Endothelial cell of umbilical vein (primary cell): ENCODE results near the gene PHYH. TPM values are rescaled to one million over a fixed set of nuclear protein-coding genes. Genes with fewer than 3 reads are reported as not detected.

ENCODE experiments used
- BruUV-seq: library from RNA; stranded (reverse); fragments of 400-500 nt; replicated peaks from 2 replicates; lab custom pipeline; 2021; lab: Mats Ljungman, UMichigan
- CTCF ChIA-PET: fragments of 300-600, 350-600 bp; sonication (Branson Sonifier 250); formaldehyde crosslinking; loops from one replicate; lab custom pipeline; 2021; ENCODE audit warnings: antibody characterized with exemption, inconsistent platforms; lab: Charles Lee
- POLR2A ChIA-PET: fragments of 300-600, 350-600 bp; sonication (Branson Sonifier 250); formaldehyde crosslinking; loops from one replicate; lab custom pipeline; 2021; ENCODE audit warnings: antibody characterized with exemption, inconsistent platforms; lab: Charles Lee
- DNase-seq: peaks from one replicate; pipeline ENCODE4 v3.0.0-alpha.2; 2011; ENCODE audit warnings: low read depth, low spot score
- FAIRE-seq: peaks from 2 replicates; lab custom pipeline; 2011; peaks lifted over from hg19 to GRCh38; lab: Jason Lieb, UNC
- H2AFZ ChIP-seq: 2 replicates; pipeline ENCODE4 v1.6.0; 2012; ENCODE audit warnings: low read depth, low read length, control low read depth, inconsistent platforms
- H3K27ac ChIP-seq: 2 replicates; pipeline ENCODE4 v1.5.1; 2011; ENCODE audit warnings: low read depth, mild to moderate bottlenecking, control low read depth, low read length, moderate library complexity; ENCODE audit not compliant: insufficient read depth
- H3K27me3 ChIP-seq, 2 experiments: 2 replicates each; pipeline versions ENCODE4 v1.6.0 to v1.6.1; 2011; ENCODE audit warnings: low read length in 2 of 2, mixed read lengths in 1 of 2; ENCODE audit not compliant: control insufficient read depth in 2 of 2, insufficient read depth in 2 of 2
- H3K36me3 ChIP-seq, 2 experiments: 2 replicates in 1 of 2; 3 replicates in 1 of 2; pipeline ENCODE4 v1.5.1; 2011; ENCODE audit warnings: low read length in 2 of 2, mild to moderate bottlenecking in 1 of 2, moderate library complexity in 1 of 2; ENCODE audit not compliant: control insufficient read depth in 2 of 2, insufficient read depth in 2 of 2; ENCODE audit errors: extremely low read depth in 1 of 2
- H3K4me1 ChIP-seq: 3 replicates; pipeline ENCODE4 v1.5.1; 2011; ENCODE audit warnings: mild to moderate bottlenecking, low read length; ENCODE audit not compliant: control insufficient read depth, insufficient read depth; ENCODE audit errors: extremely low read depth
- H3K4me2 ChIP-seq: 2 replicates; pipeline ENCODE4 v1.6.1; 2011; ENCODE audit warnings: low read length, control low read depth, mixed read lengths; ENCODE audit not compliant: insufficient read depth
- H3K4me3 ChIP-seq, 3 experiments: fragments of 200-600 bp in 1 of 3; sonication (generic), shearing (Covaris generic) in 1 of 3; replicated peaks in 1 of 3; 2 replicates each; pipeline ENCODE4 v1.5.1; 2011 to 2016; ENCODE audit warnings: control low read depth in 3 of 3, low read length in 3 of 3, mild to moderate bottlenecking in 2 of 3, inconsistent platforms in 1 of 3, low read depth in 1 of 3, moderate library complexity in 1 of 3; ENCODE audit not compliant: insufficient read depth in 1 of 3
- H3K79me2 ChIP-seq: 2 replicates; pipeline ENCODE4 v1.6.0; 2012; ENCODE audit warnings: low read length, inconsistent platforms; ENCODE audit not compliant: control insufficient read depth, insufficient read depth
- H3K9ac ChIP-seq: replicated peaks from 2 replicates; pipeline ENCODE3; 2011; ENCODE audit warnings: low read length, control low read depth; ENCODE audit not compliant: insufficient read depth; ENCODE audit errors: extremely low read depth
- H3K9me1 ChIP-seq: replicated peaks from 3 replicates; pipeline ENCODE4 v1.6.0; 2011; ENCODE audit warnings: mild to moderate bottlenecking, low read length; ENCODE audit not compliant: control insufficient read depth, insufficient read depth; ENCODE audit errors: extremely low read depth
- H3K9me3 ChIP-seq: replicated peaks from 2 replicates; pipeline ENCODE4 v1.5.1; 2012; ENCODE audit warnings: low read length, inconsistent platforms; ENCODE audit not compliant: control insufficient read depth, insufficient read depth
- H4K20me1 ChIP-seq: replicated peaks from 2 replicates; pipeline ENCODE3; 2011; ENCODE audit warnings: mild to moderate bottlenecking, low read length; ENCODE audit not compliant: control insufficient read depth, insufficient read depth; ENCODE audit errors: extremely low read depth
- EZH2 ChIP-seq: IDR thresholded peaks from 2 replicates; pipeline ENCODE4 v1.6.1; 2012; ENCODE audit warnings: borderline replicate concordance, low read depth, mild to moderate bottlenecking, moderate library complexity, low read length, inconsistent platforms; ENCODE audit not compliant: severe bottlenecking
- FOS ChIP-seq: IDR thresholded peaks from 2 replicates; pipeline ENCODE4 v1.6.1; 2011; ENCODE audit warnings: mild to moderate bottlenecking, low read length, moderate library complexity, borderline replicate concordance; ENCODE audit not compliant: insufficient read depth
- GATA2 ChIP-seq: IDR thresholded peaks from 2 replicates; pipeline ENCODE4 v1.7.0; 2011; ENCODE audit warnings: low read depth, mild to moderate bottlenecking, moderate library complexity, mixed read lengths, low read length; ENCODE audit not compliant: insufficient read length, insufficient read depth
- JUN ChIP-seq: IDR thresholded peaks from 2 replicates; pipeline ENCODE4 v1.6.1; 2011; ENCODE audit warnings: borderline replicate concordance, low read depth; ENCODE audit not compliant: insufficient read length, insufficient read depth
- MYC ChIP-seq: IDR thresholded peaks from one replicate; pipeline ENCODE4 v1.6.1; 2011; ENCODE audit warnings: mild to moderate bottlenecking, low read depth, low read length
- POLR2A ChIP-seq: IDR thresholded peaks from 2 replicates; pipeline ENCODE4 v1.6.1; 2012; ENCODE audit warnings: low read depth, mild to moderate bottlenecking, control low read depth, low read length
- POLR2AphosphoS5 ChIP-seq: IDR thresholded peaks from 2 replicates; pipeline ENCODE4 v1.6.1; 2012; ENCODE audit warnings: low read depth, mild to moderate bottlenecking, control low read depth, low read length, moderate library complexity; ENCODE audit not compliant: insufficient read depth
- dilution Hi-C: fragments of 300-500 bp; cut with MboI; formaldehyde crosslinking; loops from one replicate; pipeline ENCODE4 v1.15.0; 2019; ENCODE audit warnings: low sequenced_read_pairs; ENCODE audit not compliant: extremely low pct_ligation_motif_present
- intact Hi-C: fragments of 100-400 bp; cut with micrococcal nuclease; formaldehyde crosslinking; loops from one replicate; pipeline ENCODE4 v1.10.0; 2022
- polyA plus RNA-seq, 4 experiments: library from polyadenylated mRNA; depleted of rRNA in 3 of 4; stranded (reverse) in 3 of 4; unstranded in 1 of 4; fragments of >200 nt; gene quantifications; 2 replicates each; pipeline versions ENCODE4 v1.2.1 to v1.2.3, GENCODE V29; 2011 to 2012; ENCODE audit warnings: missing spikeins in 1 of 4
- total RNA-seq: library from RNA; stranded (reverse); gene quantifications from 2 replicates; pipeline ENCODE4 v1.2.3, GENCODE V29; 2021
- TF ChIP-seq, protein P1 (sequence below), 2 donors: IDR thresholded peaks; 1 replicate in 1 of 2; 2 replicates in 1 of 2; pipeline ENCODE4 v1.5.1; 2011; ENCODE audit warnings: low read length in 2 of 2, mild to moderate bottlenecking in 2 of 2, moderate library complexity in 2 of 2, control low read depth in 1 of 2, inconsistent platforms in 1 of 2, low read depth in 1 of 2; ENCODE audit not compliant: insufficient read depth in 1 of 2; ENCODE audit errors: extremely low read depth in 1 of 2
- TF ChIP-seq, protein P2 (sequence below): IDR thresholded peaks from 2 replicates; pipeline ENCODE4 v1.6.1; 2011; ENCODE audit not compliant: insufficient read depth, insufficient read length

The PHYH gene
- total and polyA plus RNA-seq, 2 donors (not counting 3 experiments of a cell fraction or from before 2014, with no cell fraction given): 4.7 to 9.4 TPM

DNA sequence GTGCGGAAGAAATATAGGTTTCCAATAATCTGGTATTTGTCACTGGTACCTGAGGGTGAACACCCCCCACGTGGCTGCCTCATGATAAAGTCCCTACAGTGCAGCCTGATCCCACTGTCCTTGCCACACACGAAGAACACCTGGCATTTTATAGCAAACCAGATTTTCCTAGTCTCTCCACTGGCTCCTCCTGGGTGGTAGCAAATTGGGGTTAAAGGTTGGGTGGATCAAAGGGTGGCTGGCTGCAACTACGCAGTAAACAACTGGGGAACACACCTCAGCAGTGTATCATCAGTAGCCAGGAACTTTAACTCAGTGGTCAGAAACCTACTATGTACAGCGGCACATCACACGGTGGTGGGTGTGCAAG lies 37.9 kb upstream of the PHYH start:
- H3K4me3 ChIP-seq: no peak overlapping the region
- dilution Hi-C loops: no loop called here

More for the DNA sequence above, 37.9 kb upstream of the PHYH start:
- POLR2A ChIA-PET: no interaction called here
- TF ChIP-seq, protein P1, sequence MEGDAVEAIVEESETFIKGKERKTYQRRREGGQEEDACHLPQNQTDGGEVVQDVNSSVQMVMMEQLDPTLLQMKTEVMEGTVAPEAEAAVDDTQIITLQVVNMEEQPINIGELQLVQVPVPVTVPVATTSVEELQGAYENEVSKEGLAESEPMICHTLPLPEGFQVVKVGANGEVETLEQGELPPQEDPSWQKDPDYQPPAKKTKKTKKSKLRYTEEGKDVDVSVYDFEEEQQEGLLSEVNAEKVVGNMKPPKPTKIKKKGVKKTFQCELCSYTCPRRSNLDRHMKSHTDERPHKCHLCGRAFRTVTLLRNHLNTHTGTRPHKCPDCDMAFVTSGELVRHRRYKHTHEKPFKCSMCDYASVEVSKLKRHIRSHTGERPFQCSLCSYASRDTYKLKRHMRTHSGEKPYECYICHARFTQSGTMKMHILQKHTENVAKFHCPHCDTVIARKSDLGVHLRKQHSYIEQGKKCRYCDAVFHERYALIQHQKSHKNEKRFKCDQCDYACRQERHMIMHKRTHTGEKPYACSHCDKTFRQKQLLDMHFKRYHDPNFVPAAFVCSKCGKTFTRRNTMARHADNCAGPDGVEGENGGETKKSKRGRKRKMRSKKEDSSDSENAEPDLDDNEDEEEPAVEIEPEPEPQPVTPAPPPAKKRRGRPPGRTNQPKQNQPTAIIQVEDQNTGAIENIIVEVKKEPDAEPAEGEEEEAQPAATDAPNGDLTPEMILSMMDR (IDR thresholded peaks at IDR 0.05; ENCODE audit: extremely low read depth in 1 of 2, insufficient read depth in 1 of 2, low read depth in 1 of 2, low read length in 2 of 2): no peak
- no peak for TF ChIP-seq EZH2
- no peak for TF ChIP-seq MYC
- TF ChIP-seq, protein P2, sequence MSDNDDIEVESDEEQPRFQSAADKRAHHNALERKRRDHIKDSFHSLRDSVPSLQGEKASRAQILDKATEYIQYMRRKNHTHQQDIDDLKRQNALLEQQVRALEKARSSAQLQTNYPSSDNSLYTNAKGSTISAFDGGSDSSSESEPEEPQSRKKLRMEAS: no peak
- no peak for TF ChIP-seq POLR2AphosphoS5
- no peak for TF ChIP-seq POLR2A
- no peak for TF ChIP-seq FOS
- no peak for TF ChIP-seq JUN
- TF ChIP-seq GATA2: no peak
- FAIRE-seq (no peak), DNase-seq (no peak)
- H3K27ac ChIP-seq: no peak overlapping the region
- H2AFZ ChIP-seq: no peak overlapping the region
- no peak overlapping the region for H3K4me2 ChIP-seq
- peaks cover 21% of the 10 kb centered on the region for H3K79me2 ChIP-seq
- H3K27me3 ChIP-seq: no peaks in the 10 kb centered on the region
- no peaks in the 10 kb centered on the region for H3K9me1 ChIP-seq
- H3K9ac ChIP-seq: no peak overlapping the region
- H3K36me3 ChIP-seq: peaks cover 8 to 13% of the 10 kb centered on the region in 2 experiments
- no TSS peak for BruUV-seq
- no peaks in the 10 kb centered on the region for H3K4me1 ChIP-seq
- CTCF ChIA-PET: no interaction called here
- intact Hi-C loops: no loop called here
- no peaks in the 10 kb centered on the region for H4K20me1 ChIP-seq
- H3K9me3 ChIP-seq: no peaks in the 10 kb centered on the region
